HepG2 (cell line): ENCODE data around the gene MED12. TPM values are rescaled to one million over a fixed set of nuclear protein-coding genes. Genes with fewer than 3 reads are reported as not detected.

Source experiments
- ATAC-seq: fragments of 200-7000 bp; cut with Tn5 transposase; 3 replicates; pipeline ENCODE4 v1.9.1; 2020; ENCODE audit warnings: mild to moderate bottlenecking, moderate library complexity
- BruUV-seq: library from RNA; stranded (reverse); fragments of 400-500 nt; replicated peaks from 2 replicates; lab custom pipeline; 2021; lab: Mats Ljungman, UMichigan
- CTCF ChIA-PET: fragments of 300-600 bp; formaldehyde crosslinking; extraction: SDS; loops from one replicate; lab custom pipeline; 2021; ENCODE audit warnings: low total read pairs, inconsistent platforms, low intra/inter-chr PET ratio; lab: Yijun Ruan, JAX
- POLR2A ChIA-PET: fragments of 350-600 bp; sonication (Branson Sonifier 250); formaldehyde crosslinking; loops from one replicate; lab custom pipeline; 2020; ENCODE audit warnings: antibody characterized with exemption, inconsistent platforms; lab: Yijun Ruan, JAX
- DNase-seq: peaks from one replicate; pipeline ENCODE4 v3.0.0-alpha.2; 2015; ENCODE audit warnings: low spot score
- FAIRE-seq: peaks from 3 replicates; lab custom pipeline; 2011; peaks lifted over from hg19 to GRCh38; lab: Jason Lieb, UNC
- H2AFZ ChIP-seq: one replicate; pipeline ENCODE4 v1.6.1; 2011; ENCODE audit warnings: low read length, inconsistent platforms
- H3K27ac ChIP-seq: fragments of 300-600 bp; 3 replicates; pipeline ENCODE4 v1.8.0; 2011; ENCODE audit warnings: mixed run types, mild to moderate bottlenecking, mixed read lengths, low read length, inconsistent platforms; ENCODE audit not compliant: insufficient read depth; ENCODE audit errors: extremely low read length
- H3K27me3 ChIP-seq, 2 experiments: fragments of 200-600 bp in 1 of 2; 2 replicates in 1 of 2; 3 replicates in 1 of 2; pipeline versions ENCODE4 v1.6.0 to v1.8.0; 2011; ENCODE audit warnings: low read length in 2 of 2, mild to moderate bottlenecking in 2 of 2, moderate library complexity in 2 of 2, inconsistent platforms in 1 of 2; ENCODE audit not compliant: insufficient read depth in 2 of 2, control insufficient read depth in 1 of 2
- H3K36me3 ChIP-seq, 2 experiments: fragments of 200-600 bp in 1 of 2; replicated peaks in 1 of 2; 2 replicates in 1 of 2; 3 replicates in 1 of 2; pipeline versions ENCODE4 v1.5.1 to v1.8.0; 2011; ENCODE audit warnings: low read length in 2 of 2, inconsistent platforms in 1 of 2; ENCODE audit not compliant: insufficient read depth in 2 of 2, control insufficient read depth in 1 of 2
- H3K4me1 ChIP-seq: 2 replicates; pipeline ENCODE4 v1.5.1; 2012; ENCODE audit warnings: low read length, inconsistent platforms; ENCODE audit not compliant: insufficient read depth
- H3K4me2 ChIP-seq: 2 replicates; pipeline ENCODE4 v1.6.0; 2011; ENCODE audit warnings: low read depth, low read length, inconsistent platforms
- H3K4me3 ChIP-seq, 3 experiments: fragments of 200-600 bp in 1 of 3; sonication (generic), shearing (Covaris generic) in 1 of 3; replicated peaks in 1 of 3; 2 replicates each; pipeline ENCODE4 v1.5.1; 2011 to 2016; ENCODE audit warnings: low read length in 3 of 3, inconsistent platforms in 2 of 3, low read depth in 2 of 3, mild to moderate bottlenecking in 2 of 3, control low read depth in 1 of 3, mixed read lengths in 1 of 3; ENCODE audit not compliant: insufficient read depth in 1 of 3
- H3K79me2 ChIP-seq: one replicate; pipeline ENCODE4 v1.6.1; 2011; ENCODE audit warnings: low read length, inconsistent platforms; ENCODE audit not compliant: insufficient read depth
- H3K9ac ChIP-seq: 2 replicates; pipeline ENCODE4 v1.6.0; 2011; ENCODE audit warnings: mild to moderate bottlenecking, low read depth, low read length, inconsistent platforms; ENCODE audit not compliant: insufficient read depth
- H3K9me3 ChIP-seq: 2 replicates; pipeline ENCODE4 v1.5.1; 2012; ENCODE audit warnings: mild to moderate bottlenecking, low read length
- H4K20me1 ChIP-seq: 2 replicates; pipeline ENCODE4 v1.6.0; 2011; ENCODE audit warnings: inconsistent platforms, mild to moderate bottlenecking, low read length, moderate library complexity; ENCODE audit not compliant: insufficient read depth
- FOSL1 ChIP-seq: sonication (generic); formaldehyde crosslinking; IDR thresholded peaks from 2 replicates; pipeline ENCODE4 v1.9.0; 2021; ENCODE audit warnings: missing genetic modification reagents, borderline replicate concordance
- NCOR1 ChIP-seq: fragments of 200-600 bp; sonication (generic); IDR thresholded peaks from 2 replicates; pipeline ENCODE4 v1.7.0; 2017; ENCODE audit warnings: antibody characterized with exemption, low read length, borderline replicate concordance
- SAP130 ChIP-seq: IDR thresholded peaks from 2 replicates; pipeline ENCODE4 v1.6.1; 2016; ENCODE audit warnings: low read depth
- SIX1 ChIP-seq: sonication (generic); formaldehyde crosslinking; IDR thresholded peaks from 2 replicates; pipeline ENCODE4 v1.4.0; 2020; ENCODE audit warnings: missing genetic modification reagents, borderline replicate concordance
- SMARCC2 ChIP-seq: fragments of 450-650 bp; IDR thresholded peaks from 2 replicates; pipeline ENCODE4 v1.6.1; 2017; ENCODE audit warnings: antibody characterized with exemption, mild to moderate bottlenecking
- SOX5 ChIP-seq: IDR thresholded peaks from 2 replicates; pipeline ENCODE4 v1.6.1; 2016; ENCODE audit warnings: borderline replicate concordance
- TMF1 ChIP-seq: sonication (generic); formaldehyde crosslinking; IDR thresholded peaks from 2 replicates; pipeline ENCODE4 v1.8.1; 2022; ENCODE audit warnings: low read depth, missing genetic modification reagents
- ZNF24 ChIP-seq: fragments of 450-650 bp; IDR thresholded peaks from 2 replicates; pipeline ENCODE4 v1.6.1; 2017; ENCODE audit warnings: antibody characterized with exemption, mild to moderate bottlenecking
- ZNF747 ChIP-seq: sonication (generic); formaldehyde crosslinking; IDR thresholded peaks from 2 replicates; pipeline ENCODE4 v1.8.1; 2023; ENCODE audit warnings: missing genetic modification reagents, mild to moderate bottlenecking, borderline replicate concordance
- WGBS: methylation state at CpG from one replicate; pipeline ENCODE4 v1.1.6; 2017; ENCODE audit warnings: low lambda C conversion rate; 5-methylcytosine and 5-hydroxymethylcytosine counted together
- in situ Hi-C: cut with HindIII; loops from 2 replicates; pipeline ENCODE4 v1.10.0; 2017; ENCODE audit warnings: low pct_unique_long_range_greater_than_20kb; ENCODE audit not compliant: extremely low pct_ligation_motif_present
- intact Hi-C: fragments of 100-400 bp; cut with micrococcal nuclease; formaldehyde crosslinking; loops from one replicate; pipeline ENCODE4 v1.10.0; 2022; ENCODE audit not compliant: unreplicated experiment
- polyA plus RNA-seq, 8 experiments: library from polyadenylated mRNA; depleted of rRNA in 3 of 8; stranded (reverse) in 7 of 8; unstranded in 1 of 8; fragments of >200 nt; fragmentation: Illumina TruSeq in 4 of 8; extraction: Trizol in 4 of 8; gene quantifications; 2 replicates each; pipeline versions ENCODE4 v1.2.1 to v1.2.3, GENCODE V29; 2011 to 2016; ENCODE audit warnings: low read depth in 4 of 8, missing spikeins in 1 of 8, mixed read lengths in 1 of 8; ENCODE audit not compliant: insufficient read depth in 1 of 8
- total RNA-seq, 5 experiments: library from RNA; depleted of rRNA; stranded (reverse); fragments of >200 nt; fragmentation: Illumina TruSeq; extraction: Trizol; gene quantifications; 2 replicates each; pipeline ENCODE4 v1.2.3, GENCODE V29; 2016; ENCODE audit warnings: low read depth in 1 of 5
- TF ChIP-seq, protein P1 (sequence below): sonication (generic); formaldehyde crosslinking; IDR thresholded peaks from 2 replicates; pipeline ENCODE4 v1.9.0; 2022; ENCODE audit warnings: missing genetic modification reagents, mild to moderate bottlenecking, borderline replicate concordance
- TF ChIP-seq, protein P2 (sequence below): sonication (generic); formaldehyde crosslinking; IDR thresholded peaks from 2 replicates; pipeline ENCODE4 v1.4.0; 2020; ENCODE audit warnings: missing genetic modification reagents
- TF ChIP-seq, protein P3 (sequence below): IDR thresholded peaks from 2 replicates; pipeline ENCODE4 v1.6.1; 2012; ENCODE audit warnings: low read depth, low read length, improper control_type of control experiment
- TF ChIP-seq, protein P4 (sequence below): IDR thresholded peaks from 2 replicates; pipeline ENCODE4 v1.6.1; 2018; ENCODE audit warnings: missing genetic modification reagents, mild to moderate bottlenecking, missing compliant biosample characterization

The MED12 gene
- total and polyA plus RNA-seq, 2 of the 13 experiments (the other 11 are each of a cell fraction or from before 2014, with no cell fraction given): 9.4 to 15.0 TPM

DNA sequence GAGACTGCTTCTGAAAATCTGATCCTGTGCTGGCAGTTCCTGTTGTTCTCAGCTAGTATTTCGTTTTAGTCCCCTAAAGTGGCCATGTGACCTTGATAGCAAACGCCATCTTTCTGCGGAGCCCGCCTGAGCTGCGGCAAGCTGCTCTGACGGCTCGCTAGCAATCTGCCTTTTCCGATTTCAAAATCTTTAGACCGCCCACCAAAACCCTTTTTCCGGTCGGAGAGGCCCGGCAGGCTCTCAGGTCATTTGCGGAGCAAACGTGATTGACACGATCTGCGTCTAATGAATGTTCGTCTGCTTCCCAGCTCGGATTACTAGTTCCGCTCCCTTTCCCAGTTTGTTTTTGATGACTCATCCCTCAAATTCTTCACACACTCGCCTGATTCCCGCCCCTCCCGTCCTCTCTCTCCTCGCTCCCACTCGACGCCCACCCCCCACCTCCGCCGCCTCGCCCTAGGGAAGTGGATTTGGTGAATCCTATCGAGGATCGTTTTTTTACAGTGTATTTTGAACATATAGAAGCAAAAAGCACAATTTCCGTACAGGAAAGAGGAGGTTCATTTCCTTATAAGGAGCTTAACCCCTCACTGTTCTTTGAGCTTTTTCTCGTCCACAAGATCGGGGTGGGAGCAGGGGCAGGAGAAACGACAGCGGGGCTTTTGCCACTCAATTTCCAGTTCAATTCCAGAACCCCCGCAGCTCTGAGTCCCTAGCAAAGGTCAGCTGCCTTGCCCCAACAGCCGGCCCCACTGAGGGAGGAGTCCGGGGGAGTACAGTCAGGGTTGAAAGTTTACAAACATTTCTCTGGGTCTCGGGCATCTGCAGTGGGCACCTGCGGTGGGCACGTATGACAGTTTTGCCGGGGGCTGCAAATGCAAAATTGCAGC is 63.8 kb downstream of the MED12 start:
- H3K9ac ChIP-seq: peak overlapping the region; percentile 82
- H3K4me2 ChIP-seq: peak overlapping the region; percentile 82
- ChIA-PET POLR2A (interaction anchor here (0.8 to 5.2 kb wide), 16 partner anchors 11 to 211 kb away, joined by 3 to 68 read pairs (median 8); partner anchors contain the start of genes GJB1, ITGB1BP2, MED12 and NONO), CTCF (no interaction called here)
- intact Hi-C loops: loop anchor here (1.0 to 5.0 kb wide), 4 partner anchors 35 to 101 kb away; partner anchors contain the start of genes FOXO4, NONO and ZMYM3
- 2% methylated on average over 41 of the region's 42 CpGs for WGBS
- no peaks in the 10 kb centered on the region for H4K20me1 ChIP-seq
- FAIRE-seq (peak; percentile 99), ATAC-seq (peak; percentile 82), DNase-seq (peak; percentile 95)
- in situ Hi-C loops: no loop called here
- H3K79me2 ChIP-seq: no peaks in the 10 kb centered on the region
- H3K36me3 ChIP-seq: no peaks in the 10 kb centered on the region
- peak overlapping the region; percentile 100 for H3K27ac ChIP-seq
- H2AFZ ChIP-seq: no peak overlapping the region
- H3K9me3 ChIP-seq: no peaks in the 10 kb centered on the region
- peaks cover 62% of the 10 kb centered on the region for H3K4me1 ChIP-seq
- no peaks in the 10 kb centered on the region for H3K27me3 ChIP-seq
- peak overlapping the region; percentile 36 to 62 (median 49) for H3K4me3 ChIP-seq
- no TSS peak for BruUV-seq
- TF ChIP-seq, protein P1, sequence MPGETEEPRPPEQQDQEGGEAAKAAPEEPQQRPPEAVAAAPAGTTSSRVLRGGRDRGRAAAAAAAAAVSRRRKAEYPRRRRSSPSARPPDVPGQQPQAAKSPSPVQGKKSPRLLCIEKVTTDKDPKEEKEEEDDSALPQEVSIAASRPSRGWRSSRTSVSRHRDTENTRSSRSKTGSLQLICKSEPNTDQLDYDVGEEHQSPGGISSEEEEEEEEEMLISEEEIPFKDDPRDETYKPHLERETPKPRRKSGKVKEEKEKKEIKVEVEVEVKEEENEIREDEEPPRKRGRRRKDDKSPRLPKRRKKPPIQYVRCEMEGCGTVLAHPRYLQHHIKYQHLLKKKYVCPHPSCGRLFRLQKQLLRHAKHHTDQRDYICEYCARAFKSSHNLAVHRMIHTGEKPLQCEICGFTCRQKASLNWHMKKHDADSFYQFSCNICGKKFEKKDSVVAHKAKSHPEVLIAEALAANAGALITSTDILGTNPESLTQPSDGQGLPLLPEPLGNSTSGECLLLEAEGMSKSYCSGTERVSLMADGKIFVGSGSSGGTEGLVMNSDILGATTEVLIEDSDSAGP (CRISPR knock-in tag): peak; percentile 33; the same call in 1 of the 2 replicates
- peak; percentile 82 for TF ChIP-seq FOSL1 (CRISPR knock-in tag)
- TF ChIP-seq ZNF747 (CRISPR knock-in tag): no peak
- TF ChIP-seq TMF1: 0 out of 2 replicates have a peak, but pooled peaks have one; percentile 46
- TF ChIP-seq SIX1 (CRISPR knock-in tag): peak; percentile 19; the same call in 1 of the 2 replicates
- peak; percentile 42; the same call in 1 of the 2 replicates for TF ChIP-seq NCOR1
- TF ChIP-seq SAP130 (CRISPR knock-in tag): peak; percentile 66
- TF ChIP-seq, protein P2, sequence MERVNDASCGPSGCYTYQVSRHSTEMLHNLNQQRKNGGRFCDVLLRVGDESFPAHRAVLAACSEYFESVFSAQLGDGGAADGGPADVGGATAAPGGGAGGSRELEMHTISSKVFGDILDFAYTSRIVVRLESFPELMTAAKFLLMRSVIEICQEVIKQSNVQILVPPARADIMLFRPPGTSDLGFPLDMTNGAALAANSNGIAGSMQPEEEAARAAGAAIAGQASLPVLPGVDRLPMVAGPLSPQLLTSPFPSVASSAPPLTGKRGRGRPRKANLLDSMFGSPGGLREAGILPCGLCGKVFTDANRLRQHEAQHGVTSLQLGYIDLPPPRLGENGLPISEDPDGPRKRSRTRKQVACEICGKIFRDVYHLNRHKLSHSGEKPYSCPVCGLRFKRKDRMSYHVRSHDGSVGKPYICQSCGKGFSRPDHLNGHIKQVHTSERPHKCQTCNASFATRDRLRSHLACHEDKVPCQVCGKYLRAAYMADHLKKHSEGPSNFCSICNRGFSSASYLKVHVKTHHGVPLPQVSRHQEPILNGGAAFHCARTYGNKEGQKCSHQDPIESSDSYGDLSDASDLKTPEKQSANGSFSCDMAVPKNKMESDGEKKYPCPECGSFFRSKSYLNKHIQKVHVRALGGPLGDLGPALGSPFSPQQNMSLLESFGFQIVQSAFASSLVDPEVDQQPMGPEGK: peak; percentile 44; the same call in 1 of the 2 replicates
- no peak for TF ChIP-seq ZNF24
- no peak for TF ChIP-seq SMARCC2
- TF ChIP-seq, protein P3, sequence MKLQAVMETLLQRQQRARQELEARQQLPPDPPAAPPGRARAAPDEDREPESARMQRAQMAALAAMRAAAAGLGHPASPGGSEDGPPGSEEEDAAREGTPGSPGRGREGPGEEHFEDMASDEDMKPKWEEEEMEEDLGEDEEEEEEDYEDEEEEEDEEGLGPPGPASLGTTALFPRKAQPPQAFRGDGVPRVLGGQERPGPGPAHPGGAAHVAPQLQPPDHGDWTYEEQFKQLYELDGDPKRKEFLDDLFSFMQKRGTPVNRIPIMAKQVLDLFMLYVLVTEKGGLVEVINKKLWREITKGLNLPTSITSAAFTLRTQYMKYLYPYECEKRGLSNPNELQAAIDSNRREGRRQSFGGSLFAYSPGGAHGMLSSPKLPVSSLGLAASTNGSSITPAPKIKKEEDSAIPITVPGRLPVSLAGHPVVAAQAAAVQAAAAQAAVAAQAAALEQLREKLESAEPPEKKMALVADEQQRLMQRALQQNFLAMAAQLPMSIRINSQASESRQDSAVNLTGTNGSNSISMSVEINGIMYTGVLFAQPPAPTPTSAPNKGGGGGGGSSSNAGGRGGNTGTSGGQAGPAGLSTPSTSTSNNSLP: no peak
- TF ChIP-seq, protein P4, sequence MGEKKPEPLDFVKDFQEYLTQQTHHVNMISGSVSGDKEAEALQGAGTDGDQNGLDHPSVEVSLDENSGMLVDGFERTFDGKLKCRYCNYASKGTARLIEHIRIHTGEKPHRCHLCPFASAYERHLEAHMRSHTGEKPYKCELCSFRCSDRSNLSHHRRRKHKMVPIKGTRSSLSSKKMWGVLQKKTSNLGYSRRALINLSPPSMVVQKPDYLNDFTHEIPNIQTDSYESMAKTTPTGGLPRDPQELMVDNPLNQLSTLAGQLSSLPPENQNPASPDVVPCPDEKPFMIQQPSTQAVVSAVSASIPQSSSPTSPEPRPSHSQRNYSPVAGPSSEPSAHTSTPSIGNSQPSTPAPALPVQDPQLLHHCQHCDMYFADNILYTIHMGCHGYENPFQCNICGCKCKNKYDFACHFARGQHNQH (CRISPR knock-in tag): no peak
- TF ChIP-seq SOX5 (CRISPR knock-in tag): no peak
